HuH-7 (cell line): ENCODE data around the gene PRRT1B.
"Not testable (repeated sequence)": the region's sequence is repeated elsewhere in the genome, so short reads cannot be mapped to it uniquely, and the experiment has no call there.

Source experiments
- DNase-seq: peaks from one replicate; pipeline ENCODE4 v3.0.0; 2011; ENCODE audit warnings: low spot score

Gene PRRT1B

DNA sequence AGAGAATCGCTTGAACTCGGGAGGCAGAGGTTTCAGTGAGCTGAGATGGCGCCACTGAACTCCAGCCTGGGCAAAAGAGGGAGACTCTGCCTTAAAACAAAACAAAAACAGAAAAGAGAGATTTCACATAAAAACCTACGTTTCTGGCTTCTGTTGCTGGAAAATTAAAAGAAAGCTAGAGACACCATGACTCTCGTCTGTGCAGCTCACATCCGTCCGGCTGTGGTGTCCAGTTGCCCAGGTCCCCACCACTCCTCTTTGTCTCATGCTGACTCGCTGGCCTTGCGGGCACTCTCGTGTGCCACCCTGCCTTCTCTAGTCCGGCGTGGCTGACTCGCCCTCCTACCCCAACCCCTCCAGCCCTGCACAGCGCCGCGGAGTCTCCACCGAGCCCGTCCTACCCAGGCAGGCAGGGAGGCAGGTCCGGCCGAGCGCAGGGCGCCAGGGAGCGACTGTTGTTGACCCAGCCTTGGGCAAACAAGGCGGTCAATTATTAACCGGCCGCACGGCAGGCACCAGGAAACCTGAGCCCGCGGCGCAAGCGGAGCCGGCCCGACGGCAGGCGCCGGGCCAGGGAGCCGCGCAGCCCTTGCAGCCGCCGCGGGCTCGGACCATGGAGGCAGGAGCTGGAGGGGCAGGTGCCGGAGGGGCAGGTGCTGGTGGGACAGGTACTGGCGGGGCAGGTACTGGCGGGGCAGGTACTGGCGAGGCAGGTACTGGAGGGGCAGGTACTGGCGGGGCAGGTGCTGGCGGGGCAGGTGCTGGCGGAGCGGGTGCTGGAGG, at the start of gene PRRT1B:
Gene PRRT1B (plus strand): TSS at position 521 of the 783 bp plus-strand sequence. CDS start 93 bp downstream, at position 614.
- DNase-seq: peak; percentile 97

DNA sequence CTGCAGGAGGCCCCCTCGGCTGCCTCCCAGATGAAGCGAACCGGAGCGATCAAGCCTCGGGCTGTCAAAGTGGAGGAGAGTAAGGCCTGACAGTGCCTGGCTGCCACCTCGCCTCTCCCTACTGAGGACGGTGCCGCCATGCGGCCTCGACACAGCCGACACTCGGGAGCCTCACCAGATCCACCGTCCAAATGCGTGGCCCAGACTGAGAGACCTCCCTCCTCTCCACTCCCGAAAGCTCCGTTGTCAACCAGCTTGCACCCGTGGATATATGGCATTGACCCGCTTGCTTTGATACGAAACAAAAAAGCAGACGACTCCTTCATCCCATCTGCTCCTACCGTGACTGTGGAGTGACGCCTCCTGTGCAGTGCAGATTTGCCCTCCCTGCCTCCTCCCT, 49.5 kb upstream of the PRRT1B start:
- no peak for DNase-seq

DNA sequence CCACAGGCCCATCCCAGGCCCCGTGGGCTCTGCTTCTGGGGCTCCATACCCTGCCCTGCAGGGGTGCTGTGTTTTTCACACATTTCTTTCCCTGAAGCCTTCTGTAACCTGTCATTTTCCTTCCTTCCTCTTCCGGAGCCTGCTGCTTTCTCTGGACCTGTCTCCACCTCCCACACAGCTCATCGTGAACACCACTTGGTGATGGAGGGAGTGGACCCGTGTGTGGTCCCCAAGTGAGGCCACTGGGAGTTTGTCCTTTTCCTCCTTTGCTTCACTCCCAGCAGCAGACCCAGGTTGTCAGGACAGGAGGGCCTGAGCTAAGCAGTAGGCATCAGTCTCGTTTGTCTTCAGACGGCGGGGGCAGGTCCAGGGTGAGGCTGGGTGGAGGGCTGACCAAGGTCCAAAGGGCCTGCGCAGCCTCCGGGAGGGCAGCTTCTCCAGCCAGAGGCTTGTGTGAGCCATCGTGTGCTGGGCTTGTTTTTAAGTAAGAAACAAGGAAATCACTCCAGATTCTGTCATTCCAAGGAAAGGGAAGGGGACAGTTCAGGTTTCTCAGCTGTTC, 48.4 kb upstream of the PRRT1B start:
- DNase-seq: no peak

DNA sequence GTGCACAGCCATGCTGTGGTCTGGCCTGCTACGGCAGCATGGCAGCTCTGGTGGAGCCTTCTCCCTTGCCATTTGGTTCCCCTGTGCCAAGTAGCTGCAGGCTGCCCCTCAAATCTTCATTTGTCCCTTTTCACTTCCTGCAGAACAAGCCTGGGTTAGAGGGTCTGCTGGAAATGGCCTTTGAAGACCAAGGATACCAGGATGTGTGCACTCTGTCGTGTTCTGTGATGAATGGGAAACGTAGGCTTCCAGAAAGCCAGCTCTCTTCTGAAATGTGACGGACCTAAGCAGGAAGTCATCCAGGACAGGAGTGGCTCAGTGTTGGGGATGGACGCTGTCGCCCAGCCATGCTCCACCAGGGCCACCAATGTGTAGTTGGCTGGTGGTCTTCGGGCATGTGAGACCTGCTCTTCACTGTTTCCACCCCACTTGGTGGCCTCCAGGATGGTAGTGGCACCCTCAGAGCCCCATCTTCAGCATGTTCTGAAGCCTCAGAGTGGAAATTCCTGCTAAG, 46.0 kb upstream of the PRRT1B start:
- DNase-seq: no peak

DNA sequence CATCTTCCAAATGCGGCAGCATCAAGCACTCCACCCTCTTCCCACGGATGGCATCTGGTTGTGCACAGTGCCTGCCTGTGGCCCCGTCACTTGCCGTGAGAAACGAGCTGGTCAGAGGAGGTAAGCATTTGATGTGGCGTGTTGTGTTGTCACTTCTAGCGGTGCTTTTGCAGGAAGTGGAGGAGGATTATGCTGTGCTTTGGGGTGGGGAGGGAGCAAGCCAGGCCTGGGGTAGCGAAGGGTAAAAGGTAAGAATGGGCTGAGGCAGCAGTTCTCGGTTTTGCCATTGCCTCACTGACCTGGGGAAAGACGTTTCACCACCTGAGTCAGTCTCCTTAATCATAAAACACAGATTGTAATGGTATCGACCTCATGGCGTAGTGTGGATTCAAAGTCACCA, 44.9 kb upstream of the PRRT1B start:
- DNase-seq: no peak

DNA sequence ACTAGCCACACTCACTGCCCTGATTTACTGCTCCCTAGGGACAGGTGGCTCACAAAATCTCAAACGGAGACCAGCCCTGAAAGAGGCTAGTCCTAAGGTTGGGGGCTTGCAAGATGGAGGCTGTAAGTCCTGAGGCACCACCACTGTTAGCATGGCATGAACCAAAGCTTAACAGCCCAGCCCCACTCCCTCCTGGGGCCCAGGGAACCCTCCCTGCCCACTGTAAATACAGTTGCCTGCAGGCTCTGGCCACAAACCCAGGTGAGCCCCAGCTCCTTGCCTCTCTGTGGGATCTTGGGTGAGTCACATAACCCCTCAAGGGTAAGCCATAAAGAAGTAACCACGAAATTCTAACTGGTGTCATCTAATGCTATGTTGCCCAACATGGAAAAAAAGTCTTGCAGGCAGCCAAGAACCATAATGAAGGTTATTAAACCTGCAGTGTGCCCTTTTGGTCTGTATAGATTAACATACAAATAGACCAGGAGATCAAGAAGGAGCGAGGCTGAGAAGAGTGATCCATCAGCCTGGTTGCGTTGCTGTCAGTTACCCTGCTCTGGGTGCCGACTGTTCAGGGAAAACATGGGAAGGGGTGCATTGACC, 44.3 kb upstream of the PRRT1B start:
- no peak for DNase-seq

DNA sequence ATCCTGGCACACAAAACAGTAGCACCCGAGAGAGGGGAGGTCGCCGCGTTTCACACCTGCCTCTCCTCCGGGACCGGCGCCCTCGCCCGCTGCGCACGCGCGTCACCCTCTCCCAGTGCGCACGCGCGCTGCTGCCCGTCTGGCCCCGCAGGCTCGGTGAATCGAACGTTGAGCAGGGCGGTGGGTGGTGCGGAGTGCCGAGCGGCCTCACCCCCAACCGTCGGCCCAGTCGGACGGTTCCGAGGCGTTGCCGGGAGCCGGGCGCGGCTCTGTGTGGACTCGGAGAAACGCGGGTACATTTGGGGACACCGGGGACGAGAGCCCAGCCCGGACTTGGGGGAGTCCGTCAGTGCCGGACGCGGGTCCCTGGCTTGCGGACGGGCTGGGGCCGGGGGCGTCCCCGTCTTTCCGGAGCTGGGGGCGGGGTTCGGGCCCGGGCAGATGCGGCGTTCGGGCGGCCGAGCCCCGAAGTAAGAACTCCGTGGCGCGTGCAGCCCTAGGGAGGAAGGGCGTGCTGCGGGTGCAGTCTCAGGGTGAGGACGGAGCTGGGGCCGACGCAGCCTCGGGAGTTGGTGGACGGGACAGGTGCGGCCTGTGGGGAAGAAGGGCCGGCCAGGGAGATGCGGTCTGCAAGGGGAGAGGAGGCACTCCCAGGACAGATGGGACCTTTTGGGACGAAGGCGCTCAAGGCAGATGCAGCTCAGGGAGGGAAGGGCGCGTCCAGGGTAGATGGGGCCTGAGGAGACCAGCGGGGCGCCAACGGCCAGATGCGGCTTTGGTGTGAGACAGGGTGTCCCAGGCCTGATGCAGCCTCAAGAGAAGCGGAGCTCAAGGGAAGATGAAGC, 42.3 kb upstream of the PRRT1B start, which contains the start of gene POMT1:
Gene POMT1 (plus strand): TSS at position 138 of the 845 bp plus-strand sequence. CDS start 1,301 bp downstream, outside the sequence.
- peak; percentile 97 for DNase-seq

DNA sequence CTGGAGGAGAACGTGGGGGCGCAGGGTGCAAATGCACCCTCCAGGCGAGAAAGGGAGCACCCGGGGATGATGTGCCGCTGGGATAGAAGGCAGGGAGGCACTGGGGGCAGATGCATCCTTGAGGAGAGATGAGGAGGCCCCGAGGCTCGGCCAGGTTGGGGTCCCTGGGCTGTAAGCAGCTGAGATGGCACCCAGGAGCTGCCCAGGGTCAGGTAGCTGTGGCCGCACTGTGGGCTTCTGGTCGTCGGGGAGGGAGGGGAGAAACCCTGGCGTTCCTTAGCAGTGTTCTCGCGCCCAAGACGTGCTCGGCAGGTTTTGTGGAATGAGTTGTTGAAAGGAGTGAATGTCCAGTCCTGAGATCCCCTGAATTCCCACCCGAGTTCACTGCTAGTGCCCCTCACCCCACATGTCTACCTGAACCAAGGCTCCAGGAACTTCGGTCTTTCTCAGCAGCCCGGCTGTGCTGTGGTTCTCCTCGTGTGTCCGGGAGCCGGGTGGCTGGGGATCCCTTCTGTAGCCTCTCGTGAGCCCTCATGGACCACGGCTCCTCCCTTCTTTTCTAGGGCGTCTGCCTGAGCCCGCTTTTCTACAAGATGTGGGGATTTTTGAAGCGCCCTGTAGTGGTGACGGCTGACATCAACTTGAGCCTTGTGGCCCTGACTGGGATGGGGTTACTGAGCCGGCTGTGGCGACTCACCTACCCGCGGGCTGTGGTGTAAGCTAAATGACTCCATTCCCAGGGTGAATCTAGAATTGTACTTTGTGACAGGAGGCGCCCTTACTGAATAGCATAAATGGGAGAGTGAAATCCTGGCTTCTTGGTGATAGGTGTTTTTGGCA, 41.5 kb upstream of the PRRT1B start:
- peak; percentile 76 for DNase-seq

DNA sequence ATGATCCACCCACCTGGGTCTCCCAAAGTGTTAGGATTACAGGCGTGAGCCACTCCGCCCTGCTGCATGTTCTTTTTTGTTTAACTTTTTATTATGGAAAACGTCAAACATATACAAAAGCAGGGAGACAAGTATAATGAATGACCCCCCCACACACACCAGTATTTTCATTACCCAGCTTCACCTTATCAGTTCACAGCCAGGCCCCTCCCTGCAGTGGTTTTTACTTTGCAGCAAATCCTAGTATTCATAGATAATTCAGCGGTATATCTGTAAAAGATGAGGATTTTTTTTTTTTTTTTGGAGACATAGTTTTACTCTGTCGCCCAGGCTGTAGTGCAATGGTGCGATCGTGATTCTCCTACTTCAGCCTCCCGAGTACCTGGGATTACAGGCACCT, 40.3 kb upstream of the PRRT1B start:
- DNase-seq: no peak

DNA sequence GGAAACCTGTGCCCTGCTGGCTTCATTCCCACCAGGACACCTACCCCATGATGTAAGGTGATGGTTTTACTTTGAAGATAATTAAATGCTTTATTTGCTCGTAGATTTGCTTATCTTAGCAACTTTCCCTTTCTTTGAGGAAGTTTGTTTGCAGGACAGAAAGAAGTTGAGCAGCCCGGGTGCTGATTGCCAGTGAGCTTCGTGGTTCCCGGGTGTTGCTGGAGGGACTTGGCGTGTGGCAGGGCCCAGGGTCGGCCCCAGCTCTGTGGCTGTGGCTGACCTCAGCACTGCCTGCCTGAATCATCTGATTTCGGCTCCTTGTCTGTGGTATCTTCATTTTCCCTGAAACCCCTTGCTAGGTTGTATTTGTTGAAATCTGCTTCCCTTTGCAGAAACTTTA, 33.9 kb upstream of the PRRT1B start:
- no peak for DNase-seq

DNA sequence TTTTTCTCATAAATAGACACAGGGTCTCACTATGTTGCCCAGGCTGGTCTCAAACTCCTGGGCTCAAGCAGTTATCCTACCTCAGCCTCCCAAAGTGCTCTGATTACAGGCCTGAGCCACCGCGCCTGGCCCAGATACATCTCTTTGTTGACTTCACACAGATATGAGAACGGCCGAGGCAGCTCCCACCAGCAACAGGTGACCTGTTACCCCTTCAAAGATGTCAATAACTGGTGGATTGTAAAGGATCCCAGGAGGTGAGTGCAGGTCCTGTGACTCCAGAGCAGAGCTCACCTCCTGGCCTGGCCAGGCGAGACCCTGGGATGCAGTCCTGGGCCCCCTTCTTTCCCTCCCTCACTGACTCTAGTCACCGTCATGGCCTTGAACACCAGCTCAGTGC, 33.4 kb upstream of the PRRT1B start:
- no peak for DNase-seq

DNA sequence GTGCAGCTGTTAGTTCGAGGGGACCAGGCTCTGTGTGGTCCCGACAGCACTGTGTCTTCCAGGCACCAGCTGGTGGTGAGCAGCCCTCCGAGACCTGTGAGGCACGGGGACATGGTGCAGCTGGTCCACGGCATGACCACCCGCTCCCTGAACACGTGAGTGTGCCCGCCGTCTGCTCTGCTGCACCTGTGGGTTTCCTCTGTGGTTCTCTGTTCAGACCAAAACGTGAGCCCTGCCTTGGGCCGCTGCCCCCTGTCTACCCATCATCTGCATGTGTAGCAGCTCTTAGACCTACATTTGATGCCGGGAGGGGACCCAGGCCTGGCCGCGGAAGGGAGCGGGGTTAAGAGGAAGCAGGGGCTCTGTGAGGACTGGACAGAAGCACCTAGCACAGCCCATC, 32.1 kb upstream of the PRRT1B start:
- DNase-seq: no peak

DNA sequence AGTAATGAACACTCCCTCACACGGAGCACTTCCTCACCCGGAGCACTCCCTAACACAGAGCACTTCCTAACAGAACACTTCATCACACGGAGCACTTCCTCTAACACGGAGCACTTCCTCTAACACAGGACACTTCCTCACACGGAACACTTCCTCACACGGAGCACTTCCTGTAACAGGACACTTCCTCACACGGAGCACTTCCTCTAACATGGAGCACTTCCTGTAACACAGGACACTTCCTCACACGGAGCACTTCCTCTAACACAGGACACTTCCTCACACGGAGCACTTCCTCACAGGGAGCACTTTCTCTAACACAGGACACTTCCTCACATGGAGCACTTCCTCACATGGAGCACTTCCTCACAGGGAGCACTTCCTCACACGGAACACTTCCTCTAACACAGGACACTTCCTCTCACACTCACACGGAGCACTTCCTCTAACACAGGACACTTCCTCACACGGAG, 29.7 kb upstream of the PRRT1B start:
- not testable (repeated sequence) for DNase-seq

DNA sequence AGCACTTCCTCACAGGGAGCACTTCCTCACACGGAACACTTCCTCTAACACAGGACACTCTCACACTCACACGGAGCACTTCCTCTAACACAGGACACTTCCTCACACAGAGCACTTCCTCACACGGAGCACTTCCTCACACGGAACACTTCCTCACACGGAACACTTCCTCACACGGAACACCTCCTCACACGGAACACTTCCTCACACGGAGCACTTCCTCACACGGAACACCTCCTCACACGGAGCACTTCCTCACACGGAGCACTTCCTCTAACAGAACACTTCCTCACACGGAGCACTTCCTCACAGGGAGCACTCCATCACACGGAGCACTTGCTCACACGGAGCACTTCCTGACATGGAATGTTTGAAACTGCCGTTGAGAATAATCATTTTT, 29.2 kb upstream of the PRRT1B start:
- DNase-seq: no peak

DNA sequence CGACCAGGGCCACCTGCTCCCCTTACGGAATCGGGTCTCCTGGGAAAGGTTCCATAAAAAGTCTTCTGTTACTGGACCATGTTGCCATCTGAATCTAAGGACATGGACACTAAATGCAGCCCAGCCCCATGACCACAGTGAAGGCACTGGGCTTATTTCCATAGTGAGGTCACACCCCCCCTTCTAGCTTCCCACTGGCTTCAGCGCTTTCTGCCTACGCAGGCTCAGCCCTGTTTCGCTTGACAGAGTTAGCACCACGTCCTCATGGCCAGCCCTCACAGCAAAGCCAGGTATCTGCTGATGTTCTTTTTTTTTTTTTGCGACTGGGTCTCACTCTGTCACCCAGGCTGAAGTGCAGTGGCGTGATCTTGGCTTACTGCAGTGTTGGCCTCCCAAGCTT, 28.4 kb upstream of the PRRT1B start:
- no peak for DNase-seq

DNA sequence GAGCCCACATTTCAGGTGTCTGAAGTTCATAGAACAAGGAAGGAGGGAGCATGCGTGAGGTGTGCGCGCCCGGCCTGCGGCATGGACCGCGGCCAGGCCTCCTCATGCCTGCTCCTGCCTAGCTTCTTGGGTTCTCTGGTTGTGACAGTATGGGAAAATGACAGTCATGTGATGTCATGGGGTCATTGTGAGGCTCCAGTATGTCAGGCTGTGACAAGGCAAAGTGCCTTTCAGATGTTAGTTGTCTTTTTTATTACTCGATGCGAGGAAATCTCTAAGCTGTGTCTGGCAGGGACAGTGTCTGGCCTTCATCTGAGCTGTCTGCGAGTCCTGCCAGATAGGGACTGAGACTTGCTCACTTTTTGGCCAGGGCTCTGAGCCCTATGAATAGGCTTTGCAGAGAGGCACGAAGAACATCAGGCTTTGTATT, 27.5 kb upstream of the PRRT1B start:
- no peak for DNase-seq

DNA sequence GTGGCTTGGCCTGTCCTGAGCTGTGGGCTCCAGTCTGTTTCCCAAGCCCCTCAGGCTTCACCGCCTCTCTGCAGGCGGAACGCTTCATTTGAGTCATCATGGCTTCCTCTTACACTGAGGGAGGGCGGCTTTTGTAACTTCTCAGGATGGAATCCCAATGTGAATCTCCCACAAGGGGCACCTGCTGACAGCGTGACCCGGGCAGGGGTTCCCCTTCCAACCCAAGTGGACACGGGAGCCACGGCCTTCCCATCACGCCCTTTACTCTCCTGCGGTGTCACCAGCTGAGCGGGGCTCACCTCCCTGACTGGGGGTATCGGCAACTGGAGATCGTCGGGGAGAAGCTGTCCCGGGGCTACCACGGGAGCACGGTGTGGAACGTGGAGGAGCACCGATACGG, 26.8 kb upstream of the PRRT1B start:
- DNase-seq: no peak

DNA sequence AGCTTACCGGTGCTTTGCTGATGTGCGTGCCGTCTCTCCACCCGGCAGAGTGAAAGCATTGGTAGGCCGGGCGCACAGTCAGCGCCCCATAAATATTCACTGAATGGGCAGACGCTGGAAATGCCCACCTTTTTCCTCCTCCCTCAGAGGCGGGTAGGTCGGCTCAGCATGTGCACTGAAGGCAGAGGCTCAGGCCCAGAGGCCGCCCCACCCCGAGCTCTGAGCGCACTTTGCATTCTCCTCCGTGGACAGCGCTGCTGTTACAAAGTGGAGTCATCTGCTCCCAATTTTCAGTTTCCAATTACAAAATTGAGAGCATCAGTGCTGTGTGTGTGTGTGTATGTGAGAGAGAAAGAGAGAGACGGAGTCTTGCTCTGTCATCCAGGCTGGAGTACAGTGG, 24.8 kb upstream of the PRRT1B start:
- no peak for DNase-seq

DNA sequence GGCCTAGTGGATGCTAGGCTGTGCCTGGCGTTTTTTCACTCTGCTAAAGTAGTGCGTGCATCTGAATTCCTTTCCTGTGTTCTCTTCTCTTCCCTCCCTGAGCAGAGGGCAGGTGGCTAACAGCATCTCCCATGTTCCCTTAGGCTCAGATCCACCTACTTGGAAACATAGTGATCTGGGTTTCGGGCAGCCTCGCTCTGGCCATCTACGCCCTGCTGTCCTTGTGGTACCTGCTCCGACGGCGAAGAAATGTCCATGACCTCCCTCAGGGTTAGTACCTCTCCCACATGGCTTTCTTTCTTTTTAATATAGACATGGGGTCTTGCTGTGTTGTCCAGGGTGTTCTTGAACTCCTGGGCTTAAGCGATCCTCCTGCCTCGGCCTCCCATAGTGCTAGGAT, 24.1 kb upstream of the PRRT1B start:
- DNase-seq: no peak

DNA sequence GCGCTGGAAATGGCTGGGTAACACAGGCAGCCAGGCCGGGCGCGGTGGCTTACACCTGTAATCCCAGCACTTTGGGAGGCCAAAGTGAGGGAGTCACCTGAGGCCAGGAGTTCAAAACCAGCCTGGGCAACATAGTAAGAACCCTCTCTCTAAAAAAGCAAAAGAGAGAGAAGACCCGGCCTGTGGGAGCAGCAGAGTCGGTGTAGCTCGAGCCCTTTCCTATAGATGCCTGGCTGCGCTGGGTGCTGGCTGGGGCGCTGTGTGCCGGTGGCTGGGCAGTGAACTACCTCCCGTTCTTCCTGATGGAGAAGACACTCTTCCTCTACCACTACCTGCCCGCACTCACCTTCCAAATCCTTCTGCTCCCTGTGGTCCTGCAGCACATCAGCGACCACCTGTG, 23.5 kb upstream of the PRRT1B start:
- no peak for DNase-seq
